GM18873 (cell line): ENCODE measurements around the gene HIP1.
"Not testable (repeated sequence)": the region's sequence is repeated elsewhere in the genome, so short reads cannot be mapped to it uniquely, and the experiment has no call there.

ENCODE experiments used
- ATAC-seq: cut with Tn5 transposase; IDR thresholded peaks from one replicate; pipeline ENCODE4 v1.9.1; 2021; ENCODE audit warnings: mild to moderate bottlenecking, moderate library complexity, moderate number of reproducible peaks; ENCODE audit not compliant: unreplicated experiment, low FRiP score

Gene HIP1

DNA sequence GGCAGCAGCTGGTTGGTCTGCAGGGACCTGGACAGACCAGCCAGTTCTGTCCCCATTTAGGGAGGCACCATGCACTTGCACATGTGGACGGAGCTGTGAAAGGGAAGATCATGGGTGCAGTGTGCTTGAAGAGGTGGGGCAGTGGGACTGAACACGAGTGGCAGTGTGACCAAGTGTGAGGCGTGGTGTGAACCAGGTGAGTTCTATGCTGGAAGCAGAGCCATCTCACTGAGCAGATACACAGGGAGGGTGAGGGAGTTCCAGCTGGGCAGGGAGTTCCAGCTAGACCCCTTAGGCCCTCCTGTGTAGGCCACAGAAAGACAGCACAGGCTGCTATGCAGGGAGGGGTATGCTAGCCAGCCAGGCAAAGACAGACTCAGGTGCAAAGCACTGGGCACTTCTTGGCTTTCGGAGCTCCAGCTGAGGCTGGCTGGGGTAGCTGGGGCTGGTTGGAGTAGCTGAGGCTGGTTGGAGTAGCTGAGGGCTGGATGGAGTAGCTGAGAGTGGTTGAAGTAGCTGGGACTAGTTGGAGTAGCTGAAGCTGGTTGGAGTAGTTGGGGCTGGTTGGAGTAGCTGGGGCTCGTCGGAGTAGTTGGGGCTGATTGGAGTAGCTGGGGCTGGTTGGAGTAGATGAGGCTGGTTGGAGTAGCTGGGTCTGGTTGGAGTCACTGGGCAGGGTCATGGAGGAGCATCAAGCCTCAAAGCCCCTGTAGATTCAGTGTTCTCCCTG is 90.9 kb downstream of the HIP1 start:
- ATAC-seq: no peak

DNA sequence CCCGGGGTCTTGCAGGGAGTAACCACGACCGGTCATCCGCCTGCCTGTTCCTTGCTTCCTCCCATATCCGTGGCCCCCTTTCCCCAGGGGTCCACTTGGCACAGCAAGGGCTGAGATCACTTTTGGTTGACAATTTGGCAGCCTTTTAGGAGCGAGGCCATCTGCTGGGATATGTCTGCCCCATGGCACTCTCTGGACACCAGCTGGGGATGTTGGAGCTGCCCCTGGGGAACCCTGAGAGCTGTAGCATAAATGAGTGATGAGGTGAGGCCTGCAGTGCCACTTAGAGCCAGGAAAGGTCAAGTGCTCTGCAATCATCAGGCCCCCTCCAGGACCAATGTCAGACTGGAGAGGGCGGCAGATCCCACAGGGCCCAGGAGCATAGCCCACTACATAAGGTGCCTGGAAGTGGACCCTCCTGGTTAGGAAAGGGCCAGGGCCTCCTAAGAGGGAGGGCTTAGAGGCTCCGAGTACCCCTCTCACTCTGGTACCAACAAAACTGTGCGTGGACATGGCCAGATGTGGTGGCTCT is 92.1 kb downstream of the HIP1 start:
- ATAC-seq: no peak

DNA sequence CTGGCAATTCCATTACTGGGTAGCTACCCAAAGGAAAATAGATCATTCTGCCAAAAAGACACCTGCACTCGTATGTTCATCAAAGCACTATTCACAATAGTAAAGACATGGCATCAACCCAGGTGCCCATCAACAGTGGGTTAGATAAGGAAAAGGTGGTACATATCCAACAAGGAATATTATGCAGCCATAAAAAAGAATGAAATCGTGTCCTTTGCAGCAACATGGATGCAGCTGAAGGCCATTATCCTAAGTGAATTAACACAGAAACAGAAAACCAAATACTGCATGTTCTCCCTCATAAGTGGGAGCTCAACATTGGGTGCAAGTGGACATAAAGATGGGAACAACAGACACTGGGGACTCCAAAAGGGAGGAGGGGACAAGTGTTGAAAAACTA is 93.2 kb downstream of the HIP1 start:
- ATAC-seq: no peak

DNA sequence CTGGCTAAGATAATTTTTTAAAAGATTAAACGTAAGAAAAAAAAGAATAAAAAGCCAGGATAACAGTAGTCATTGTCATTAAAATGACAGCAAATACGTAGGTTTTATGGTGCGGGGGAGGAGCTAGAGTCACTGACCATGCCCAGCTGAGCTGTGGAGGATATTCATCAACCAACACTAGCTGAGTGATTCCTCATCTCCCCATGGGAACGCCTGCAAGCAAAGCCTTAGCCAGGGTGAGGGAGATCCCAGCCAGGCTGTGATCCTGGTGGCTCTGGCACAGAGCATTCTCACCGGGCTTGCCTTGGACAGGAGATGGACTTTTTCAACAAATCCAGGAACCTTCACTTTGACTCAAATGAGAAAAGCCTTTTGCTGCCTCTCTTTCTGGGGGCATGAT is 94.2 kb downstream of the HIP1 start:
- no peak for ATAC-seq

DNA sequence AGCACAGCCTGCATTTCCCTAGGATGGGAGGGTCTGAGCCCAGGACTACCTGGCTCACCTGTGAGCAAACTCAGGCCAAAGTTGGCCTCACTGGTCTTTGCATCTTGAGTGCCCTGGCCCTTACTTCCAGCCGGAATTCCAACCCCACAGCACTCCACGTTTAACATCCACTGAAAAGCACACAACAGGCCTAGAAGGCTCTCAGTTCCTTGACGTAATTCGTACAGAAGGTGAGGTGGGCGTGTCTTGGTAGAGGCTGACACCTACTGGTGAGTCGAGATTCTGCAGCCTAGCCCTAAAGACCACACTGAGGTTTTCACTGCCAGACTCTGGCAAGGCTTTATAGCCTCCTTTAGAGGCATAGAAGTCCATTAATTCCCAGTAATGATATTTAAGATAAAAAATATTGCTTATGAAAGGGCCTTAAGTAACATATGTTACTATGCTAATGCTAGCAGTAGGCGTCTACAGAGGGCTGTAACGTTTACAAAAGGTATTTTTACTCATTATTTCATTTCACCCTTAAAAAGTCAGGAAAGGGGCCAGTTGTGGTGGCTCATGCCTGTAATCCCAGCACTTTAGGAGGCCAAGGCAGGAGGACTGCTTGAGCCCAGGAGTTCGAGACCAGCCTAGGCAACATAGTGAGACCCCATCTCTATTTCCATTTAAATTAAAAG is 95.8 kb downstream of the HIP1 start:
- no peak for ATAC-seq

DNA sequence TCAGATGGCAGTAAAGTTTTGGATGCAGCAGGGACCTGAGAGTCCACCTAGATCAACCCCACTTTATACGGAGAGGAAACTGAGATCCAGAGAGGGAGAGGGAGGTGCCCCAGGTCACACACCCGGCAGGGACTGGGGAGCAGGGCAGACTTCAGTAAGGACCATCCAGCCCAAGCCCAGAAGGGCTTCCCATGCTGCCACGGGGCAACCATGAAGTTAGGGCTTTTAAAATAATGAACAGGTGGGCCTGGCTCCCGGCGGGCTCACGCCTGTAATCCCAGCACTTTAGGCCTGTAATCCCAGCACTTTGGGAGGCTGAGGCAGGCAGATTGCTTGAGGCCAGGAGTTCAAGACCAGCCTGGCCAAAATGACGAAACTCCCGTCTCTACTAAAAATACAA is 98.5 kb downstream of the HIP1 start:
- ATAC-seq: no peak

DNA sequence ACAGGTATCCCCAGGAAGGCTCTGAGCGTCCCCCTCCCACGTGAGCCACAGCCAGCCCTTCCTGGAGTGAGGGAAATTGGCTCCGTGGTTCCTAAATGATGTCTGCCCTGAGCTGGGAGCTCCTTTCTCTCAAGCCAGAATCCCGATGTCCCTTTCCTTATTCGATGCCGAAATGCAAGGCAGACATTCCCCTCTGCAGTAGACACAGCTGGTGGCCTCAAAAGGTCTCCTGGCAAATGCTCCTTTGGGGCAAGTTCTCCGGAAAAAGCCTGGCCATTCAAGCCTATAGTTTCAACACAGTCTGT is 98.9 kb downstream of the HIP1 start:
- no peak for ATAC-seq

DNA sequence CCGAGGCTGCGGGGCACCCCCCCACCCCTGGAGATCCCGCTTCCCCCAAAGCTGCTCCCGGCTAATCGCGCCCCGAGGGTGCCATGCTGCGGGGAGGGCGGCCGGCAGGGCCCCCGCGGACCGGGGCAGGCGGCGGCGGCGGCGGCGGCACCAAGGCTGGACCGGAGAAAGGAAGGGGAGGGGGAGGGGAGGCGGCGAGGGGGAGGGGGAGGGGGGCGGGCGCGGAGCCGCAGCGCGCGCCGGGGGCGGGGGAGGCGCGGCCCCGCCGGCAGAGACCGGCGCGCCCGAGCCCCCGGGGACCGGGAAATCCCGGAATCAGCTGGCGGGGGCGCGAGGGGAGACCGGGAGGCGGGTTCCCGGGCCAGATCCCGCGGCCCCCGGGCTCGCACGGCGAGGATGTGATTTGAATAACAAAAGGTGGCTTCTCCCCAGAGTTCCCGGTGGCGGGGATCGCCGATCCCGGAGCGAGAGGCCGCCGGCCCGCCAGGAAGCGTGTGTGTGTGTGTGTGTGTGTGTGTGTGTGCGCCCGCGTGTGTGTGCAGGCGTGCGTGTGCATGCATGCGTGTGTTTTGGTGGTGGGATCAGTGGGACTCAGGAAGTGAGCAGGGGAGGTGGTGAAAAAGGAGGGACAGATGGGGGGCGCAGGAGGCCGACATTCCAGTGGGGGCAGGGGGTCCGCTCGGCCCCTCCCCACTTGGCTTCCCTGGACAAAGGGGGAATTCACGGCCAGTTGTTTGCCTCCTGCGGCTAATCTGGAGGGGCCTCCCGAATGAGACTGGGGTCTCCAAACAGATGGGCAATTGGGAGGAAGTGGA is 99.5 kb downstream of the HIP1 start:
- ATAC-seq: no peak

DNA sequence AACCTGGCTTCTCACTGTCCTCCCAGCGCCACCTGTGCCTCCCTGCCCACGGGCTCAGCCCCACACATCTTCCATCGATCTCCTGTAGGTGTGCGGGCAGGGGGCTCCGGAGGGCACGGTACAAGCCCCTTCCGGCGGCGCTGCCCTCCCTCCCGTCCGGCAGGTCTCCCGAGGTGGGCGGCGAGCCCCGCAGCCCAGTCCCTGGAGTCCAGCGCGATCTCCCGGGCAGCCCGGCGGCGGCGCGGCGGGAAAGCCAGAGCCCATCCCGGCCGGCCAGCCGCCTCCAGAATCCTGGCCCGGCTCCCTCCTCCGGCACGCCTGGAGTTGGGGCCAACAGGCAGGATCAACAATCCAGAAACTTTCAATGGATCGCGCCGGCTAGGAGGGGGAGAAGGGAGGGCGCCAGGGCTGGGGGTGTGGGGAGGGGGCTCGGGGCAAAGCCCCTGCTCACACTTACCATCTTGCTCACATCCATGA is 100.1 kb downstream of the HIP1 start:
- ATAC-seq: no peak

DNA sequence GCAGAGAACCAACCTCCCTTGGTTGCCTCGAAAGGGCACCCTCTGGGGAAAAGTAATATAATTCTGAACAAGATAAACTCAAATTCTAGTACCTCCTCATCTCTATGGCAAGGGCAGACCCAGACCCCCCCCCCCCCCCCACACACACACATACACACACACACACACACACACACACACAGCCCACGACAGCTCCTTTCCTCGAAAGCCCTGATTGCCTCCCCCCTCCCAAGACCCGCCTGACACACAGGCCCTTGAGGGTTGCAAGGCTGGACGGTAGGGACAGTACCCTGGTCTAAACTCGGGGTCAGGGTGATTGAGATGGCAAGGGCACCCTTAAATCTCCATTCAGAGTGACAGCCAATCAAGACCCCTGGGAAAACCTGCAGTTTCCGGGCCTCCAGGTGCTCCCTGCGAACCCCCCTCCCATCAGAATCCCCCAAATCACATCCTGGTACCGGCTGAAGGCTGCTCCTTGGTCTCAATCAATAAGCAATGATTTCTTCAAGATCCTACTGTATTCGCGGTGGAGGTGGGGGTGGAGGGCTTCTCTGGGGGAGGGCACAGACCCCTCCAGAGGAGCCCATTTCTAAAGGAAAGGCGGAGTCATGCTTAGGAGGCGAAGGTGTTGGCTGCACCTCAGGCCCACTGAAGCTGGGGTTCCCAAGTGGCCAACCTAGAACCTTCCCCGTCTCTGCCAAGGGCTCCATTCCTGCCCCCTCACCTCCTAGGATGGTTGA is 100.7 kb downstream of the HIP1 start:
- ATAC-seq: no peak

DNA sequence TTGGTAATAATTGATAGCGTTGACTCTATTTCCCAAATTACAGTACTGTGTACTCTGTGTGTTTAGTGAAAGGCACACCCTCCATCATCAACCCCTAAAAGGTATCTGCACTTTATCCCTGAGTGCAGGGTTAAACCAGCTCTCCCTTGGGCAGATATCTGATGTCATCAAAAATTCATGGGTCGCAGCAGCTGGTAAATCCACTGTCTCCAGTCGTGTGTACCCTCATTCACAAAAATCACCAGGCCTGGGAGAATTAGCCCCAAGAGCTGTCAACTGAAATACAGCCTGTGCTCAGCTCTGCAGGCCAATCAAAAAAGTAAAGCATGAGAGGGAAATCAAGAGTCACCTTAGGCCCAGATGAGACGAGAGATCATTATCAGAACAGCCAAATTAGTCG is 103.7 kb downstream of the HIP1 start:
- ATAC-seq: no peak

DNA sequence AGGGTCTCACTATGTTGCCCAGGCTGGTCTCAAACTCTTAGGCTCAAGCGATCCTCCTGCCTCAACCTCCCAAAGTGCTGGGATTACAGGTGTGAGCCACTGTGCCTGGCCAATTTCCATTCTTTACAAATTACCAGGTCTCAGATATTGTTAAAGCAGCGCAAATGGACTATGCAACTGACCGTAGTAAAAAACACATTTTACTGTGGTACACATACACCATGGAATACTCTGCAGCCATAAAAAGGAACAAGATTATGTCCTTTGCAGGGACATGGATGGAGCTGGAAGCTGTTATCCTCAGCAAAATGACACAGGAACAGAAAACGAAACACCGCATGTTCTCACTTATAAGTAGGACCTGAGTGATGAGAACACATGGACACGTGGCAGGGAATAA is 106.2 kb downstream of the HIP1 start:
- ATAC-seq: not testable (repeated sequence)

DNA sequence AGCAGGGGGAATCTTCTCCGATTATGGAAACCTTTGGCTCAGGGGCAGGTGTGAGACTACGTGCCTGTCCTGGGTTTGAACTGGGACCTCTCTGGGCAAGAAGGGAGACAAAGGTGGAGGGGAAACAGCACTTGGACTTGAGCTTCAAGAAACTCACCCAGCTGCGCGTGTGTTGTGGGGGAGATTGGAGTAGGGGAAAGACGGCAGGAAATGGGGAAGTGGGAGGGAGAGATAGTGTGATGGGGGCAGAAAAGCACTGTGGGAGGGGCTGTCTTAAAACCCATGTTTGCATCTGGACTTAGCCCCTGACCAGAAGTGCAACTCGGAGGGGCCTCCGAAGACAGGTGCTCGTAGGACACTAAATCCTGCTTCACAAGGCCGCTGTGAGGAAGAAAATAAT is 107.0 kb downstream of the HIP1 start:
- no peak for ATAC-seq

DNA sequence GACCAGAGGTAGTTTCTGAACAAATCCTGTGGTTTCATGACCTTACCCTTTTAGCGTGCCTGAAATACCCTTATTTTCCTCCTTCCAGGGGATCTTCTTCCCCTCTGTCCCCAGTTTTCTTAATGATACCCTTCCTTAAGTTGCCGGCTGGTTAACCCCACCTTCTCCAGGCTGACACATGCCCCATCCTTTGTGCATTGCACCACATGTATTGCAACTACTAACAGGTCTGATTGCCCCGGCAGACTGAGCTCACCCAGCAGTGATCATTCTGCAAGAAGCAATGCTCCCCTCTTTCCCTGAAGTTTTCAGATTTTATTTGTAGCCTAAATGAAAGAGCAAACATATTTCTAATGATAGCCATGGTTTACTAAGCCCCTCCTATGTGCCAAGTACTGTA is 108.2 kb downstream of the HIP1 start:
- ATAC-seq: no peak

DNA sequence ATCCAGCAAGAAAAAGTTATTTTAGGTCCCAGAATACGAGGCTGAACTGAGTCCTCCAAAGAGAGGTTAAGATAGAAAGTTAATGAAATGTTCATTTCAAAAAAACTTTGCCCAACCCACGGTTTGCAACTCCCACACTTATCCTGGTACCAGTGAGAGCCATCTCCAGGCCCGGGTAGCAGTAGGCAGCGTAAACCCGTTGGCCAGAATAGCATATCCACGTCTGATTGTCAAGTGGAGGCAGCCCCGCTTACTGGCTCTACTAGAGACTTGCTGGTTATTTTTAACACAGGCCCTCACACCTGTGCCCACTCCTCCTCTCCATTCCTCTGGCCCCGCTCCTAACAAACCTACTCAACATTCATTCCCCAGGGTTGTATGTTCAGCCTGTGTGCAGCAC is 109.7 kb downstream of the HIP1 start:
- ATAC-seq: no peak

DNA sequence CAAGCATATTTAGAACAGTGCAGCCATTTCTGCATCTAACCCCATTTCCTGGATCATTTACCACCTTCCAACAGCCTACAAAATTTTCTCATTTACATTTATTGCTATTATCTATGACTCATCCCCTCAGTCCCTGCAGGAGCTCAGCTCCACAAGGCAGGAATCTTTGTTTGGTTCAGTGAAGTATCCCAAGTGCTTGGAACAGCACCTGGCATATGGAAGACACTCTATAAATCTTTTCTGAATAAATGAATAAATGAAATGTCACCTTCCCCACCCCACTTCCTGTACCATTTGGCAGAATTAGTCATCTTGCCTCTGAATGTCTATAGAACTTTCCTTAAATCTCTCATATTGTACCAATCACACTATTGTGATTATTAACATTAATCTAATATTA is 110.7 kb downstream of the HIP1 start:
- no peak for ATAC-seq

DNA sequence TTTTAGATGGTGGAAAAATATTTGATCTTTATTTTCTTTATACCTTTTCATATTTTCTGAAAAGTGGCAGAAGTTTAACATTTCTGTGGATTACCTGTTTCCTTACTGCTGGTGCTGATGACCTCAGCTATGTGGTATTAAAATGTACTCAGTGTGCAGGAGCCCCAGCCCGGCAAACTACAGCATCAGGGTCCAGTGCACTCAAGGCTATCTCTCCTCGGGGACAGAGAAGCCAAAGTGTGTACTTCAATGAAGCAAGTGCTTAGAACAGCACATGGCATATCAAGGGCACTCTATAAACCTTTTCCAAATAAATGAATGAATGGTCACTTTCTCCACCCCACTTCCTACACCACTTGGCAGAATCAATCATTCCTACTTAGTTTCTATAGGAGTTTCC is 111.8 kb downstream of the HIP1 start:
- no peak for ATAC-seq

DNA sequence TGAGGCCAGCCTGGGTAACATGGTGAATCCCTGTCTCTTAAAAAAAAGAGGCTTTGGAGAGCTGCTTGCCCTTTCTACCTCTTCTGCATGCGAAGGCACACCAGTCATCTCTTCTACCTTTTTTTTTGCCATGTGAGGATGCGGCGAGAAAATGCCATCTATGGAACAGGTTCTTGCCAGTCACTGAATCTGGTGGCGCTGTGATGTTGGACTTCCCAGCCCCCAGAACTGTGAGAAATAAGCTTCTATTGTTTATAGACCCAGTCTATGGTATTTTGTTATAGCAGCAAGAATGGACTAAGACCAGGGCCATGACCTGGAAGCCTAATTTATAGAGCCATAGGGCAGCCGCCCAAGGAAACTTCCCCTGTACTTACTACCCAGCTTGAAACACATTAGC is 112.9 kb downstream of the HIP1 start:
- no peak for ATAC-seq

DNA sequence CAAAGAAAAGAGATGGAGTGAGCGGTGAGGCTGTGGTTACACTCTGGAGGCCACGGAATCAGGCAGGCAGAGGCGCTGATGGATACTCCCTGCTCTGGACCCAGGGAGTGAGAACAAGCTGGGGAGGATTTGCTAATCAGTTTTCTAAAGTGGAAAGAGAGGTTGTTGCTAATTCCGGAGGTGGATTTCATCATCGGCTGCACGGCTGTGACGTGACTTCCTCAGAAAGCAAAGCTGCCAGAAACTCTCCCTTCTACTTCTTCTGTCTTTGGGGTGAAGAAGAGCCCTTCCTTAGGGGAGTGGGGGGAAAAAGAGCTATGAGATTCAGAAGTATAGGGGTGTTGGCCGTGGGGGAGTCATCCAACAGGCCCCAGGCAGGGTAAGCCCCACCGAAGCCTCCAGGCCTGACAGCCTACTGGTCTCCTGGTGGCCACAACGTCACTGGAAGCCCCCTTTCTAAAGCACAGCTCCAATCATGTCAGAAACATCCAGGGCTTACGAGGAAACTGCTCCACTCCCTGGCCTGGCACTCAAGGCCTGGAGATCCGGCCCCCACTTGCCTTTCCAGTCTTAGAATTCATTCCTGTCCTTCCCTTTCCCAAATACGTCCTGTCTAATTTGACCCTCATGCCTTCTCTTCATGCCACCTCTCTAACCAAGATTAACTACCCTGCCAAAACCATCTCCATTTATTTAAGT is 114.5 kb downstream of the HIP1 start:
- no peak for ATAC-seq
